Spleen (tissue), 7 donors: Measurements from ENCODE around the gene HIPK3.

ENCODE experiments used
- CTCF ChIP-seq, 11 experiments: fragments of 200-600 bp in 7 of 11; fragments of 450-650 bp in 4 of 11; sonication (generic) in 4 of 11; IDR thresholded peaks in 8 of 11; conservative IDR thresholded peaks in 3 of 11; 1 replicate in 7 of 11; 2 replicates in 4 of 11; pipeline versions ENCODE4 v1.4.0 to v1.8.0; 2016 to 2021; ENCODE audit warnings: antibody characterized with exemption in 11 of 11, inconsistent platforms in 4 of 11, mild to moderate bottlenecking in 1 of 11
- POLR2AphosphoS5 ChIP-seq, 3 donors: sonication (generic); formaldehyde crosslinking; IDR thresholded peaks; one replicate each; pipeline ENCODE4 v1.5.1; 2017; ENCODE audit warnings: antibody characterized with exemption in 3 of 3
- donor health status: DM: no; HTN: no; CAD: no; lungs with moderate emphysema.
- donor health status: DM: no; HTN: no; CAD: no.
- donor health status: DM: no; HTN: no; CAD: no.

DNA sequence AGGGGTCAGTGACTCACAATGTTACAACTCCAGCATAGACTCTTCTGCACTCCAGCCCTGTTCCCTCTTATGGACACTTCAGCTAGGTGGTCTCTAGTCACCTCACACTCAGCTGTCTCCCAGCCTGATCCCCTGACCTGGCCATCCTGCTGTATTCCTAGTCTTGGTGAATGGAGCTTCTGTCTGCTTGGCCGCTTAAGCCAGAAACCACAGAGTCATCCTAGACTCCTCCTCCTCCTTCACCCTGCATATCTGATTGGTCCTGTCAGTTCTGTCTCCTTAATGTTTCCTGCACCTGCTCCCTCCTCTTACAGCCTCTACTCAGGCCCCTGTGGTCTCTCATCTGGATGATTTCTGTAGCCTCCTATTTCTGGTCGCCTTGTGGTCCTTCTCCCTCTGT is 144.9 kb downstream of the HIPK3 start:
- TF ChIP-seq CTCF (IDR thresholded peaks at IDR 0.05 in 8 of 11, conservative IDR thresholded peaks at IDR 0.05 in 3 of 11): no peak
- TF ChIP-seq POLR2AphosphoS5 (IDR thresholded peaks at IDR 0.05): no peak
